Cardiac muscle cell (in vitro differentiated cells and primary cell): ENCODE measurements around the gene UBE2E1. TPM values are rescaled to one million over a fixed set of nuclear protein-coding genes. Genes with fewer than 3 reads are reported as not detected.

ENCODE experiments used
- DNase-seq, 2 donors: peaks; one replicate each; pipeline versions ENCODE4 v3.0.0 to v3.0.0-alpha.2; 2010 to 2017; ENCODE audit warnings: low read depth in 1 of 2, low spot score in 1 of 2
- H3K27ac ChIP-seq: fragments of 200-600 bp; sonication (generic); 2 replicates; pipeline ENCODE4 v1.5.1; 2016
- H3K27me3 ChIP-seq: fragments of 200-600 bp; sonication (generic); 2 replicates; pipeline ENCODE4 v1.6.0; 2016; ENCODE audit warnings: control low read depth
- H3K36me3 ChIP-seq: fragments of 200-600 bp; sonication (generic); 2 replicates; pipeline ENCODE4 v1.5.1; 2016; ENCODE audit warnings: control low read depth
- H3K4me1 ChIP-seq: fragments of 200-600 bp; sonication (generic); 2 replicates; pipeline ENCODE4 v1.8.1; 2017; ENCODE audit warnings: low read depth, mild to moderate bottlenecking, mixed run types
- H3K4me3 ChIP-seq: fragments of 200-600 bp; sonication (generic); 2 replicates; pipeline ENCODE4 v1.5.1; 2016; ENCODE audit warnings: mild to moderate bottlenecking
- H3K9me3 ChIP-seq: fragments of 200-600 bp; sonication (generic); 2 replicates; pipeline ENCODE4 v1.5.1; 2017; ENCODE audit warnings: low read depth, mild to moderate bottlenecking, control low read depth
- polyA plus RNA-seq: library from polyadenylated mRNA; unstranded; fragments of >200 nt; fragmentation: Nextera tagmentation; extraction: Ambion mirVana; gene quantifications from 2 replicates; pipeline ENCODE4 v1.2.1, GENCODE V29; 2016
- total RNA-seq: library from RNA; depleted of rRNA; stranded (reverse); fragments of >200 nt; gene quantifications from 2 replicates; pipeline ENCODE4 v1.2.3, GENCODE V29; 2016
- TF ChIP-seq, protein P1 (sequence below): IDR thresholded peaks from 2 replicates; pipeline ENCODE4 v1.5.1; 2012; ENCODE audit warnings: low read depth, mild to moderate bottlenecking, low read length

UBE2E1 gene
- total and polyA plus RNA-seq, 2 experiments from 2014 or later = 33.5 to 198 TPM

DNA sequence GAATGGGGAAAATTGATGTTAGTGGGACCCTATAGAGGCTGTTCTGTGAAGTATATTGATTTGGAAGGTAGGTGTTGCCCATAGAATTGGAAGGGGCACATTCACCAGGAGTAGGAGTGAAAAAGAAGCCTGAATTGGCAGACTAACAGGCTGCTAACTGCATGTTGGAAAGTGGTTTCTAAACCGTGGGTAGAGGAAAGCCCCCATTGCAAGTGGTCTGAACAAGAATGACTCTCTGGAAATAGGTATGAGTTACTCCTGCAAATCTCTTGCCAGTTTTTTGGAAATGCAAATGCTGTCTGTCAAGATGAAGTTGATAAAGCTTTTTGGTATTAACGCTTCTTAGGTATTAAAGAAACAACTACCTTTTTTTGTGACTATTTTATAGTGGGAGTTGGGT, 3.5 kb downstream of the UBE2E1 start:
- Histone ChIP-seq H3K4me1 (peaks cover 42% of the 10 kb centered on the region), H3K27me3 (no peaks in the 10 kb centered on the region), H3K27ac (no peak overlapping the region), H3K9me3 (no peaks in the 10 kb centered on the region), H3K4me3 (peak overlapping the region; percentile 3), H3K36me3 (no peaks in the 10 kb centered on the region)
- DNase-seq = no peak
- TF ChIP-seq, protein P1, sequence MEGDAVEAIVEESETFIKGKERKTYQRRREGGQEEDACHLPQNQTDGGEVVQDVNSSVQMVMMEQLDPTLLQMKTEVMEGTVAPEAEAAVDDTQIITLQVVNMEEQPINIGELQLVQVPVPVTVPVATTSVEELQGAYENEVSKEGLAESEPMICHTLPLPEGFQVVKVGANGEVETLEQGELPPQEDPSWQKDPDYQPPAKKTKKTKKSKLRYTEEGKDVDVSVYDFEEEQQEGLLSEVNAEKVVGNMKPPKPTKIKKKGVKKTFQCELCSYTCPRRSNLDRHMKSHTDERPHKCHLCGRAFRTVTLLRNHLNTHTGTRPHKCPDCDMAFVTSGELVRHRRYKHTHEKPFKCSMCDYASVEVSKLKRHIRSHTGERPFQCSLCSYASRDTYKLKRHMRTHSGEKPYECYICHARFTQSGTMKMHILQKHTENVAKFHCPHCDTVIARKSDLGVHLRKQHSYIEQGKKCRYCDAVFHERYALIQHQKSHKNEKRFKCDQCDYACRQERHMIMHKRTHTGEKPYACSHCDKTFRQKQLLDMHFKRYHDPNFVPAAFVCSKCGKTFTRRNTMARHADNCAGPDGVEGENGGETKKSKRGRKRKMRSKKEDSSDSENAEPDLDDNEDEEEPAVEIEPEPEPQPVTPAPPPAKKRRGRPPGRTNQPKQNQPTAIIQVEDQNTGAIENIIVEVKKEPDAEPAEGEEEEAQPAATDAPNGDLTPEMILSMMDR = no peak

DNA sequence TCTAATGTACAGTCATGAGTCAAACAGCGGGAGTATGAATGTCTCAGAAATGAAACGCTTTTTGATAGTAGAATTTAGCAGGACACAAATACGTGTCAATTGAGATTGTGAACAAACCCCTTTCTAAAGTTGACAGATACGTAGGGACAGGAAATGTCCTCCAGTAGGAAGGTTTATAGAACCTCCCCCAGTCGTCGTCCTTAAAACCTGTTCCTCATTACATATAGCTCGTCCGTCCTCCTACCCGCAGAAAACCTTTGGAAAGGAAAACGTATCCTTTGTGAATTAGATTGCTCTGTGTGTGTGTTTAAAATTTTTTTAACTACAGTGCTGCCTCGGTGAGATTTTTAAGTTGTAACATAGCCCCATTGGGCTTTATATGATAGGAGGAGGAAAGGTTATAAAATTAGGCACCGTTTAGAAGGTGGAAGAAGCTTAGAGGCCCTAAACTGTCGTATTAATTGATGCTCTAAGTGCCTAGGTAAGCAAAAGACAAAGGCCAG, 4.1 kb downstream of the UBE2E1 start:
- Histone ChIP-seq H3K36me3 (no peaks in the 10 kb centered on the region), H3K4me3 (peak overlapping the region; percentile 47), H3K9me3 (no peaks in the 10 kb centered on the region), H3K27me3 (no peaks in the 10 kb centered on the region), H3K27ac (peak overlapping the region; percentile 82), H3K4me1 (peaks cover 40% of the 10 kb centered on the region)
- TF ChIP-seq, protein P1 = no peak
- DNase-seq = no peak

DNA sequence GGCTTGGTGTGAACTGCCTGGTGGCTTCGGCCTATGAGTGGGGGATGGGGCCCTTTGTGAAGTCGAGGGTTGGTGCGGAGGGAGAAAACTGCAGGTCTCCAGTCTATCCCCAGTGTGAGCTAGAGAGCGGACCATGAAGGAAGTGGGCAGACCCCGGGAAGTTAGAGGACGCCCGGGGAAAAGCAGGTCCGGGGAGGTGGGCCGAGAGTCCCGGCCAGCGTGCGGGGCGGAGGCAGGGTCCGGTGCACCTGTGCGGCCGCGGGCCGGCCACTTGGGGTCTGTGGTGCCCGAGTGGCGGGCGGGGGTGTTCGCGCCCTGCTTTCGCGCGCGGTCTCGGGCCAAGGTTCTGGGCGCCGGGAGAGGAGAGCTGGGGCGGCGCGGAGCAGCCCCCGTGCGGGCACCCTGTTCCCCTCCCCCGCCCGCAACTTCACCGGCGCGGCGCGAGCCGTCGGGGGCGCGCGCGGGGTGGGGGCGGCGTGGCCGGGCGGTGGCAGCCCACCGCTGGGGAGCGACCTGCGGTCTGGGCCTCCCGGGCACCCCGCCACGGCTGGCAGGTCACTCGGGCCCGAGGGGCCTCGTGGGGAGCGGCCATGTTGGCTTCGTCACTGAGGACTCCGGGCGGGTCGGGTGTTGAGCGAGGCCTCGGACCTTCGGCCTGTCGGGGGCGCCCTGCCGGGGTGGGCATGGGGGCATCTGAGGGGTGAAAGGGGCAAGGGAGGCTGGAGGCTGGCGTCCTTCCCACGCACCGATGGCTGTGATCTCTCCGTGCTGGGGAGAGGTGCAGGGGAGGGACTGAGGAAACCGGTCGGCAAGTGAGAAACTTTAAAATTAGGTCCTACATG, 4.8 kb downstream of the UBE2E1 start:
- TF ChIP-seq, protein P1 = peak; percentile 22
- peak overlapping the region; percentile 47 for H3K4me3 ChIP-seq
- H3K27ac ChIP-seq = peak overlapping the region; percentile 82
- H3K36me3 ChIP-seq = no peaks in the 10 kb centered on the region
- H3K27me3 ChIP-seq = no peaks in the 10 kb centered on the region
- H3K4me1 ChIP-seq = peaks cover 39% of the 10 kb centered on the region
- H3K9me3 ChIP-seq = no peaks in the 10 kb centered on the region
- peak; percentile 34 to 66 for DNase-seq

DNA sequence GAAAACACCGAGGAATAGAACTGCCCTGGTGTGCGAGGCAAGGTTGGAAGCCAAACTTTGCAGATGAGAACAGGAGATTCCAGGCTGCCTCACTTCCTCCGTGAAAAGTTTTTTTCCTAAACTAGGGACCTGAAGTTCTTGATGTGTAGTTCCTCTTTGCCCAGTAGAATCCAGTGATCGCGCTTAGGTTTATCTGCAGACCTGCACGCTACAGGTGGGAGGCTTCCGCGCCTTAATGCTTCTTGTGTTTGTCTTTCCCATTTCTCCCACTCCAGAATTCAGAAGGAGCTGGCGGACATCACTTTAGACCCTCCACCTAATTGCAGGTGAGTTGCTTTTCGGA, 5.4 kb downstream of the UBE2E1 start:
- peaks cover 39% of the 10 kb centered on the region for H3K4me1 ChIP-seq
- no peaks in the 10 kb centered on the region for H3K36me3 ChIP-seq
- TF ChIP-seq, protein P1 = no peak
- peak overlapping the region; percentile 82 for H3K27ac ChIP-seq
- DNase-seq = no peak
- peak overlapping the region; percentile 47 for H3K4me3 ChIP-seq
- H3K27me3 ChIP-seq = no peaks in the 10 kb centered on the region
- no peaks in the 10 kb centered on the region for H3K9me3 ChIP-seq

DNA sequence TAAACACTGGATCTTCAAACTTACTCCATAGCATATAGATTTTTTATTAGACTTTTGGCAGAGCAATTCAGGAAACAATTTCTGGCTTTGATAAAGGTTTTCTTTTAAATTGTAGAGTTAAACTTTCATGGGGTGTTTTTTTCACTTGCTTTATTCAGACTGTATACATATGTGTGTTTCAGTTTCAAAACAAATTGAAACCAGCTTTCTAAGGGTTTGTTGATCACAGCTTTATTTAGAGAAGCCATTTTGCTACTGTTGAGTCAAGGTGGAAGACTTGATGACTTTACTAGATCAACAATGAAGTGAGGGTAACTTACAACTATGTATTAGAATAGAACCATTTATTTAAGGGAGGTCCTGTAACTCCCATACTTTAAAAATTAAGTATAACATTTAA, 6.2 kb downstream of the UBE2E1 start:
- Histone ChIP-seq H3K36me3 (no peaks in the 10 kb centered on the region), H3K4me1 (peaks cover 39% of the 10 kb centered on the region), H3K27ac (no peak overlapping the region), H3K27me3 (no peaks in the 10 kb centered on the region), H3K4me3 (peak overlapping the region; percentile 47), H3K9me3 (no peaks in the 10 kb centered on the region)
- DNase-seq = no peak
- TF ChIP-seq, protein P1 = no peak
